NB4 (cell line): ENCODE results near the gene OPRD1.

Experiments
- DNase-seq: peaks from one replicate; pipeline ENCODE4 v3.0.0; 2010; ENCODE audit warnings: low read depth
- H3K4me3 ChIP-seq: one replicate; pipeline ENCODE4 v1.5.1; 2011; ENCODE audit warnings: mild to moderate bottlenecking, low read depth, low read length, moderate library complexity
- CTCF ChIP-seq: IDR thresholded peaks from one replicate; pipeline ENCODE4 v1.5.1; 2012; ENCODE audit warnings: low read depth, low read length
- MAX ChIP-seq: IDR thresholded peaks from 2 replicates; pipeline ENCODE4 v1.6.1; 2011; ENCODE audit warnings: low read depth, low read length
- MYC ChIP-seq: IDR thresholded peaks from 2 replicates; pipeline ENCODE4 v1.6.1; 2011; ENCODE audit warnings: low read depth, low read length
- POLR2A ChIP-seq: IDR thresholded peaks from 2 replicates; pipeline ENCODE4 v1.6.1; 2011; ENCODE audit warnings: mild to moderate bottlenecking; ENCODE audit not compliant: insufficient read length; ENCODE audit errors: extremely low read depth

OPRD1 gene

GRCh38 chr1:28905921-28906666 lies 94.1 kb downstream of the OPRD1 start:
- DNase-seq: no peak
- TF ChIP-seq MYC (no peak), MAX (no peak), CTCF (no peak), POLR2A (no peak)

GRCh38 chr1:28909198-28909597 lies 97.2 kb downstream of the OPRD1 start:
- TF ChIP-seq CTCF: no peak
- no peak for TF ChIP-seq MYC
- TF ChIP-seq POLR2A: no peak
- no peak for TF ChIP-seq MAX
- no peak overlapping the region for H3K4me3 ChIP-seq
- no peak for DNase-seq

More at GRCh38 chr1:28905921-28906666, 94.1 kb downstream of the OPRD1 start:
- no peak overlapping the region for H3K4me3 ChIP-seq

GRCh38 chr1:28910379-28911115 lies 98.6 kb downstream of the OPRD1 start:
- no peak for TF ChIP-seq MAX
- H3K4me3 ChIP-seq: no peak overlapping the region
- DNase-seq: no peak

GRCh38 chr1:28913786-28914227 lies 101.8 kb downstream of the OPRD1 start:
- TF ChIP-seq MAX (no peak), POLR2A (no peak), CTCF (no peak), MYC (no peak; the same call in 1 of the 2 replicates)
- DNase-seq: no peak
- H3K4me3 ChIP-seq: peak overlapping the region; percentile 41

- peak within 1 kb of the TSS; percentile 77 for H3K4me3 ChIP-seq
- peak; percentile 98 for DNase-seq
- TF ChIP-seq POLR2A (peak; percentile 56), MAX (peak; percentile 94), MYC (peak; percentile 66), CTCF (no peak)
These were observed 102.5 kb downstream of the OPRD1 start, which contains the start of gene EPB41 for GRCh38 chr1:28914228-28915030. EPB41 (plus strand) TSS chr1:28914569; CDS start chr1:28987438, 72,869 bp downstream.
